ENCODE results near the gene STIM1. TPM values are rescaled to one million over a fixed set of nuclear protein-coding genes. Genes with fewer than 3 reads are reported as not detected.
A peak's percentile ranks its signal among the peaks of the same experiment; 100 is the strongest.

The STIM1 gene
- total and polyA plus RNA-seq, 10 of the 15 experiments (the other 5 are each of a cell fraction or from before 2014, with no cell fraction given): 8.6 to 57.7 (median 29.3) TPM

- TF ChIP-seq NR2C1 (IDR thresholded peaks at IDR 0.05): no peak
- TF ChIP-seq, protein P1, sequence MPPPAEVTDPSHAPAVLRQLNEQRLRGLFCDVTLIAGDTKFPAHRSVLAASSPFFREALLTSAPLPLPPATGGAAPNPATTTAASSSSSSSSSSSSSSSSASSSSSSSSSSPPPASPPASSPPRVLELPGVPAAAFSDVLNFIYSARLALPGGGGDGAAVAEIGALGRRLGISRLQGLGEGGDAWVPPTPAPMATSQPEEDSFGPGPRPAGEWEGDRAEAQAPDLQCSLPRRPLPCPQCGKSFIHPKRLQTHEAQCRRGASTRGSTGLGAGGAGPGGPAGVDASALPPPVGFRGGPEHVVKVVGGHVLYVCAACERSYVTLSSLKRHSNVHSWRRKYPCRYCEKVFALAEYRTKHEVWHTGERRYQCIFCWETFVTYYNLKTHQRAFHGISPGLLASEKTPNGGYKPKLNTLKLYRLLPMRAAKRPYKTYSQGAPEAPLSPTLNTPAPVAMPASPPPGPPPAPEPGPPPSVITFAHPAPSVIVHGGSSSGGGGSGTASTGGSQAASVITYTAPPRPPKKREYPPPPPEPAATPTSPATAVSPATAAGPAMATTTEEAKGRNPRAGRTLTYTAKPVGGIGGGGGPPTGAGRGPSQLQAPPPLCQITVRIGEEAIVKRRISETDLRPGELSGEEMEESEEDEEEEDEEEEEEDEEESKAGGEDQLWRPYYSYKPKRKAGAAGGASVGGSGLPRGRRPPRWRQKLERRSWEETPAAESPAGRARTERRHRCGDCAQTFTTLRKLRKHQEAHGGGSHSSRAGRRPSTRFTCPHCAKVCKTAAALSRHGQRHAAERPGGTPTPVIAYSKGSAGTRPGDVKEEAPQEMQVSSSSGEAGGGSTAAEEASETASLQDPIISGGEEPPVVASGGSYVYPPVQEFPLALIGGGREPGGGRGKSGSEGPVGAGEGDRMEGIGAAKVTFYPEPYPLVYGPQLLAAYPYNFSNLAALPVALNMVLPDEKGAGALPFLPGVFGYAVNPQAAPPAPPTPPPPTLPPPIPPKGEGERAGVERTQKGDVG (CRISPR knock-in tag; IDR thresholded peaks at IDR 0.05): no peak
- no peak for TF ChIP-seq GATAD2B (conservative IDR thresholded peaks at IDR 0.05; ENCODE audit: low read depth)
Measured at GRCh38 chr11:3914805-3915204, 59.3 kb downstream of the STIM1 start (continued).

DNA sequence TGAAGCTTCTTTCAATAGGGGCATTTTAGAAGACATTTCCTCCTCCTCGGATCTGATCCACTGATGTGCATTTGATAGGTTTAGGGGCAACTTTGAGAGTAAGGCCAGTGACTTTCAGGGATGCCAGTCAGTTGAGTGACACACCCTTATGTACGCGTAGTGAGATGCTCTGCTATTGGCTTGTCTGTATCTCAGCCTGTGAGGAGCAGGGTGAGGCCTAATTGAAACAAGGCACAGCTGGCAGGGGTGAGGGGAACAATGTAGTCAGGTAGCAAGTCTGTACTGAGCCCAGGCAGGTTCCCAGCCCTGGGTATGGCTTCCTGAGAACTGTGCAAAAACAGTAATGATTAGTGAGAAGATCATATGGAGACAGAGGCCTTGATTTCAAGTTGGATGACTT, 61.5 kb downstream of the STIM1 start:
- ATAC-seq (peak; percentile 19; the same call in 2 of the 3 replicates), FAIRE-seq (no peak), DNase-seq (ENCODE audit: low read depth, low spot score) (no peak)
- Histone ChIP-seq H4K20me1 (ENCODE audit: control insufficient read depth, insufficient read depth) (no peaks in the 10 kb centered on the region), H3K9me3 (replicated peaks; ENCODE audit: control insufficient read depth, insufficient read depth, low read length) (no peaks in the 10 kb centered on the region), H3K27me3 (replicated peaks in 1 of 2; ENCODE audit: control insufficient read depth in 2 of 2, insufficient read depth in 2 of 2, low read length in 1 of 2) (no peaks in the 10 kb centered on the region), H3K4me2 (ENCODE audit: control insufficient read depth, insufficient read depth) (no peak overlapping the region), H3K79me2 (ENCODE audit: control insufficient read depth, insufficient read depth, low read length) (peaks cover 26% of the 10 kb centered on the region), H3K9ac (ENCODE audit: control insufficient read depth, insufficient read depth, low read length) (no peak overlapping the region), H2AFZ (ENCODE audit: control insufficient read depth, low read depth, low read length) (no peak overlapping the region), H3K4me3 (no peak overlapping the region), H3K36me3 (ENCODE audit: control insufficient read depth in 2 of 2, insufficient read depth in 2 of 2, low read length in 1 of 2) (no peaks in the 10 kb centered on the region), H3K27ac (ENCODE audit: control insufficient read depth, insufficient read depth) (no peak overlapping the region), H3K4me1 (ENCODE audit: control insufficient read depth, insufficient read depth, low read length) (peaks cover 6% of the 10 kb centered on the region)
- BruUV-seq (replicated peaks): no TSS peak
- ChIA-PET POLR2A (interaction anchor here (1.3 to 1.9 kb wide), 2 partner anchors 10 to 14 kb away, joined by 4 to 6 read pairs; no protein-coding TSS in a partner anchor), SMC1A (ENCODE audit: uncharacterized antibody, unreplicated experiment) (interaction anchor here (1.1 to 3.8 kb wide), 11 partner anchors 8 to 68 kb away, joined by 3 to 13 read pairs (median 4); partner anchors contain the start of gene STIM1), CTCF (interaction anchor here (0.7 to 1.5 kb wide), 3 partner anchors 10 to 977 kb away, joined by 3 to 6 read pairs (median 4); partner anchors contain the start of gene STIM1), RAD21 (ENCODE audit: unreplicated experiment) (interaction anchor here (0.9 to 2.1 kb wide), 2 partner anchors 16 to 21 kb away, joined by 4 to 9 read pairs; no protein-coding TSS in a partner anchor)
- TF ChIP-seq, protein P2, sequence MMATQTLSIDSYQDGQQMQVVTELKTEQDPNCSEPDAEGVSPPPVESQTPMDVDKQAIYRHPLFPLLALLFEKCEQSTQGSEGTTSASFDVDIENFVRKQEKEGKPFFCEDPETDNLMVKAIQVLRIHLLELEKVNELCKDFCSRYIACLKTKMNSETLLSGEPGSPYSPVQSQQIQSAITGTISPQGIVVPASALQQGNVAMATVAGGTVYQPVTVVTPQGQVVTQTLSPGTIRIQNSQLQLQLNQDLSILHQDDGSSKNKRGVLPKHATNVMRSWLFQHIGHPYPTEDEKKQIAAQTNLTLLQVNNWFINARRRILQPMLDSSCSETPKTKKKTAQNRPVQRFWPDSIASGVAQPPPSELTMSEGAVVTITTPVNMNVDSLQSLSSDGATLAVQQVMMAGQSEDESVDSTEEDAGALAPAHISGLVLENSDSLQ (IDR thresholded peaks at IDR 0.05): peak; percentile 24; the same call in 1 of the 2 replicates
- no peak for TF ChIP-seq PRDM15 (CRISPR knock-in tag; IDR thresholded peaks at IDR 0.05)
- intact Hi-C loops (cut with micrococcal nuclease; ENCODE audit: unreplicated experiment): no loop called here
- in situ Hi-C loops (cut with MboI): no loop called here
- WGBS (ENCODE audit: insufficient coverage, insufficient replicate concordance, low lambda C conversion rate, missing lambda C conversion rate): 78% methylated on average over 3 of the region's 3 CpGs

Data from GM12878 (cell line).